CMK (cell line): ENCODE data around the gene ZNF474.

Experiments used
- DNase-seq: peaks from one replicate; pipeline ENCODE4 v3.0.0-alpha.2; 2010; ENCODE audit warnings: low read depth

ZNF474 gene

DNA sequence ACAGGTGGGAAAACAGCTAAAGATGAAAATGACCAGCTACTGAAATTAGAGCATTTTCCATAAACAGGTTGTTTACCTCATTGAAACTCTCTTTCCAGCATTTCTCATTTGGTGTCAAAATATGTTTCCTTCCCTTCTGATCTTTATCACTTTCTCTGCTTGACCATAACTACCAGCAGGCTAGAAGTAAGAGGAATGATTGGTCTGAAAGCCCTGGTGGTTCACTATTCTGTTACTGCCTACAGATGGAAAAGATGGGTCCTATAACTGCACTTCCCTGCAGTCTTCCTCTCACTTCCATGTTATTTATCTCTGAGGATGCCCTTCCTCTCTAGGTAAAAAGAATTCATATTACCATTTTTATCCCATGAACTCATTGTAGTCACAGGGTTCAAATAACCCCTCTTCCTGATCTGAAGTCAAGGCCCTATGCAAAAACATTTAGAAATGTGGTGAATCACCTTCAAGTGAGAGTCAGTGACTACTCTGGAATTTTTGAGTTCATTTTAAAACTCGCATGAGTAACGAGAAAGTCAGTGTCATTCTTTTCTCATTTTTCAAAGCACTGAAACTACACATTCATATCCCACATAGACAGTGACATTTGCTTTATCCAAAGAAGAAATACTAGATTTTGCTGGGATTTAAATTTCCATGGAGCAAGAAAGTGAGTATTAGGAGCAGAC is 51.7 kb downstream of the ZNF474 start:
- no peak for DNase-seq

DNA sequence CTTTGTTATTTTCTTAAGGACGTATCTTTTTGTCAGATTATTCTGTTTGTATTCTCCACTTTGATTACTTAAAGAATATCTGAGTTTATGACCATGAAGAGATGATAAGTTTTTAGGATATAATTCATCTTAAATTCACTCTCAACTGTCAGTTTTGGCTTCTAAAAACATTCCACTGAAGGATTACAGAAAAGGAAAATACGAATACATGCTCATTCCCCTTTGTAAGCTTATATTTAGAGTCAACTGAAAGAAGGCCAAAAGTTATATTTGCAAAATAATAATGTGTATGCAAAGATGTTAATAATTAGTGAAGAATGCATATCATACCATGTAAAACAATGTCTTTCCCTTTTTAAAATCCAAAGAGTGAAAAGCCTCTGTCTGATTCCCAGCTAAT is 52.5 kb downstream of the ZNF474 start:
- no peak for DNase-seq

DNA sequence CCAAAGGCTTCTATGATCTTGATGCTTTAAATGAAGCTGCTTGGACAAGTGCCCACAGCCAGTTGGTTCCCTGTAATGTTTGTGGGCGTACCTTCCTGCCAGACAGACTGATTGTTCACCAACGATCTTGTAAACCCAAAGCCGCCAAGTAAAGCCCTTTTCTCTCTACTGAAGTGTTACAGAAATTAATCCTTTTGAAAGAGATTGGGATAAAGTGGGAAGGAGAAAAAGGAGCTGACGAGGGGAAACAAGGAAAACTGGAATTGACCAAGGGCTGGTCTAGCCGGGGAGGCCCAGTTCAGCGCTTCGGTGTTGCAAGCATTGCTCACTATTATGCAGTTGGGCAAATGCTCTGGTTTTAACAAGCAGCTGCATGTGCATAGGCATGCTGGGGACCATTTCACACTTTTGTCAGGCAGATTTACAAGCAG is 53.2 kb downstream of the ZNF474 start:
- no peak for DNase-seq

DNA sequence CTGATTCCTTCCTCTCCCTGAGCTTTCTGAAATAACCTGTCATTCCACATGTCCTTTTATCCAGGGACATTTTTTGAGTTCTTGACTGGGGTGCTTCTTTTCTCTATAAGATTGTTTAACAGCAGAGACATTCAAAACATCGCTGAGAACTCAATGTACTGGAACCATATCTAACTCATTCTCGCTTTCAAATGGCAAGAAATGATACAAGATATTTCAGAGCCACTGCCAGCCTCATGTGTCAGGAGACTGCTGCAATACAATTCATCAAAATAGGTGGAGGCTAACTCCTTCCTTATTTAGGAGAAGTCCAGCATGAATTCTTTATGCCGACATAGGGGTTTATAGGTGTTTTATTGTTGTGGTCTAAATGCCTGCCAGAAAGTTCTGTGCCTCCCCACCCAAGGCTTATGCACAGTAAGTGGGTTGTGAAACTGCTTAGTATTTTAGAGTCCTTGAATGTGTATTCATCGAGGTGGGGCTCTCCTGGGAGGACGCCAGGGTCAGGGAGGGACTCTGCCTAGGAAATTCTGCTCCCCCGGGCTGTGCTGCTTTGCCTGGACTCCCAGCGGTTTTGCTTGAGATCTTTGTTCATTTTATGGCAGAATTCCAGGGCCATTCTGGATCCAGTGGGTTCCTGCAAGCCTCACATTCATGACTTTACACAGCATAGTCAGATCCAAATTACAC is 53.9 kb downstream of the ZNF474 start:
- DNase-seq: no peak

DNA sequence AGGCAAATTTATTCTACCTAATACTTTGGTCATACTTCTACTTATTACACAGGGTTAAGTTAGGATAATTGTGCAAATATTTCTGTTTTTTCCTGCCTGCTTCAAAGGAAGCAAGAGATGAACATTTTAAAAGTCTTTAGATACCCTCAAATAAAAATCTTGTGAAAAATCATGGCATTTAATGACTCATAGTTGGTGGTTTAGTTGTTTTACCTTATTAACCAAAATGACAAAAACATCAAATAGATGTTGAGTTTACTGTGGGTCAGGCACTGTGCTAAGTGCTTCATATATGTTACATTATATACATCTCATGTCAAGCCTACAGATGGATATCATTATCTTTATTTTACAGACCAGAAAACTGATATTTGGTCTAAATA is 54.4 kb downstream of the ZNF474 start:
- no peak for DNase-seq

DNA sequence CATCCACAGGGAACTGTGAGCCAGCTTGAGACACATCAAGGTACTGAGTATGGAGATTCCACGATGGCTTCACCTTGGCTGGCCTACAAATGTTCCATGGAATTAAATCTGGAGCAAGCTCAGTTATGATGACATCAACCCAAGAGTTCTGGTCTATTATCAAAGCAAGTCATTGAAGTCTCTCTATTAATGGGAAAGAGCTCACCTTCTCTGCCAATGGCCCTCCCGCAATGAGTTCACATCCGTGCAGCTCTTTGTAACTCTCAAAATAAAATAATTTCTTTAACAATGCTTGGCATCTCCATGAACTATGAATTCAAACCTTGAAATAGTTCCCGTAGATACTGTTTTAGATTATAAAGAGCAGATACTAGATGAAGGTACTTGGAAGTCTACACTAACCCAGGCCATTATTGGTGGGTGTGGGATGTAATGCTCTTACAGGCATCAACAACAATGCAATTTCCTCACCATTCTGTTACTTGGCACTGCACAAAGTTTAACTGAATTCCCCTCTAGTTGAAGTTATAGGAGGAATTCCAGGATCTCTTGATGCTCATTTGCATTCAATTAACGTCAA is 55.4 kb downstream of the ZNF474 start:
- no peak for DNase-seq

DNA sequence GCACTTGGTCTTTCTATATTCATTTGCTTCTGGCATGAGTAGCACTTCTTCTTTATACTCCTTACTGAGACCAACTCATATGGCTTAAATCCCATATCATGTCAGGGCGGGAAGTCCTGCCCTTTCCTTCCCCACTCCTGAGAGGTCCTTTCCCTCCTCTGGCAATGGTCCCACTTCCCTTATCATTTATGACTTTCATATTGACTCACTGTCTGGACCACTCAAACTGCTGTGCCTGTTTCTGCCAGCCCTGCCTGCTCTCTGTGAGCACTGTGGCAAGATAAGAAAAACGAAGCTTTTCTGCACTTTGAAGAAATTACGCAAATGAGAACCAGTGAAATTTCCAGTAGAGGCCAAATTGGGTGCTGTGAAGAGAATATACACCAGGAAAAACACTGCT is 58.1 kb downstream of the ZNF474 start:
- no peak for DNase-seq

DNA sequence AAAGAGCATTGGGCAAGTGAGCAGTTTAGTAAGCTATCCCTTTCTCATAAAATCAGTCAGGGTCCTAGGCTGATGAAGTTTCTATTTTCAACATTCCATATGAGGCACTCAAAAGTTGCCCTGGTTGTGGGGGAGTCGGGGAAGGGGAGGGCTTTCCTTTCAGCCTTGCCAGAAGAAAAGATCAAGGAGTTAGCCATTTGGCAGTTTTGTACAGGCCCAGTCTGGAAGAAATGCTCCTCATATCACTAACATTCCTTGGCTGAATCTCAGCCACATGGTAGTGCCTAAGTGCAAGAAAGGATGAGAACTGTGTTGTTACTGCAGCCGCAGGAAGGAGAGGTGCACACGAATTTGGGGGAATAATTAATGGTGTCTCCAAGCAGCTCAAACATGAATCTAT is 60.8 kb downstream of the ZNF474 start:
- DNase-seq: no peak

DNA sequence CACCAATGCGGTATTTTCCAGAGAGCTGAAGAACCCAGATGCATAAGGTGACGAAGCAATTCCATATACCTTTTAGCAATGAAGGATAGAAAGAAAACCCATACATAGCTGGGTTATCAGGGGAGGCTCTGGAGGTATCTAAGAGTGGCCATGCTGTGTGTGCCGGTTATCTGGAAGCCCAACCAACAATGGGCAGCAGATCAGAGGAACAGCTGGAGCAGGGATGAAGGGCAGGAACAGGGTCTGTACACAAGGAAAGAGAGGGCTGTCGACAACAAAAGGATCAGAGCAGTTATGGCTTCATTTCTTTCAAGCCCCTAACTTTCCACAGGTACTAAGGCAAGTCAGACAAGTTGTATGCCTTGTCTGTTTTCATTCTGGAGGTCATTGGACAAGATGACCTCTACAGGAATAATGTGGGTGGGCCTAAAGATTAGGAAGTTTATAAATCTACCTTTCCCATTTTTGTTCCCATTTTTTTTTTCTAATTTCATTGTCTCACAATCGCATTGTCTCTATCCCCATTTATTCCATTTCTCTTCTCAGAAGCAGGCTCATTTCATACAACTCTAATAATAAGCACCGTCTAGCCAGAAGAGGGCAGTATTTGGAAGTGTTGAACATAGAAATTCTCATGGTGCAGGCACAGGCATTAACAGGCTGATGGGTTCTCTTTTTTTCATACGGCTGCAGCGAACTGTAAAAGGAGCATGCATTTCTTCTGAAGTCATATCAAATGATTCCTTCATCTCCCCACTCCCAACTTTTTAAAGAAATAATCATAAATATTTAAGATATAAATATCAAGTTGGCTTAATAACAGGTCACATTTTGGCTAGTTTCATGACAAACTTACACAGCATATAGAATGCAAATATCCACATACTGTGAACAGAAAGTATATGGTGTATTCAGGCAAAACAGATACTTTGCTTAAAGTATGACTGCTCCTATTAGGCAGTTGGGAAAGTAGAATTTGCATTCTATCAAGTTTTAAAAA is 63.5 kb downstream of the ZNF474 start:
- no peak for DNase-seq

DNA sequence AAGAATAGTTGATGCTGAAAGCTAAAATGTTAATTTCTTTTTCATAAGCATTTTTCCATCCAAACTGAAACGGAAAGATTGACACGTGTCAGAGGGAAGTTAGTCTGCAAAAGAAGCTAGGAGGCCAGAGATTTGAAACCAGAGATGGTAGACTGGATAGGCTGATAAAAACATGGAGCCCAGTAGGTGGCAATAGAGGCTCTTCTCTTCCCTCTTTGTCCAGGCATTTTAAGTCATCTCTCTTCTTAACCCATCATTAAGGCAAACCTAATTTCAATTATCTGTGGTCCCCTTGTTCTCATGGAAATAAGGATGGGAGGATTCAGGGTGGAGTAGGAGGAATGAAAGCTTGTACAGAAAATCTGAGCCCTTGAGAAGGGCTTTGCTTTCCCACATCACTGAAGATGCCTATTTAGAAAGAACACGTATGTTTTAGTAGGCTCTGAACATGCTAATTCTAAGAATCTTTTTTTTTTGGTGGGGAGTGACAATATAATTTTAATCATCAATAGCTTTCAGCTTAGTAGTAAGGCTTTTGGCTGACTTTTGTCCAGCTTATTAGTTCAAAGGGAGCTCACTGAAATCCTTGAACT is 66.6 kb downstream of the ZNF474 start:
- no peak for DNase-seq

DNA sequence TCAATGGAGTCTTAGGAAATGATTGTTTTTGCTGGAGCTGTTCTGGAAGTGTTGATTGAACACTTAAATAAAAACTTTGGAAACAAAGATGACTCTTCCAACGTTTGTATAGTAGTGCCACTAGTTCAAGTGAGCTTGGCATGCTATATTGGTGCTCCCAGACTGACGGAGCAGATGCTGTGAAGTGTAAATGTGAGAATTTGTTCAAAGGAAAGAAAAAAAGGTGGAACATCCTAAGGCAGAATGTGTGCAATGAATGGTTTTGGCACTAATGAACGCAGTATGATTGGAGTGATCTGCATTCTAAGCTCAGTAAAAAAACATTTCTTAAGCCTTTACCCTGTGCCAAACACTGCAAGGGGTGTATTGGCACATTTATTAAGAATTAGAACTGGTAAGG is 69.8 kb downstream of the ZNF474 start:
- no peak for DNase-seq

DNA sequence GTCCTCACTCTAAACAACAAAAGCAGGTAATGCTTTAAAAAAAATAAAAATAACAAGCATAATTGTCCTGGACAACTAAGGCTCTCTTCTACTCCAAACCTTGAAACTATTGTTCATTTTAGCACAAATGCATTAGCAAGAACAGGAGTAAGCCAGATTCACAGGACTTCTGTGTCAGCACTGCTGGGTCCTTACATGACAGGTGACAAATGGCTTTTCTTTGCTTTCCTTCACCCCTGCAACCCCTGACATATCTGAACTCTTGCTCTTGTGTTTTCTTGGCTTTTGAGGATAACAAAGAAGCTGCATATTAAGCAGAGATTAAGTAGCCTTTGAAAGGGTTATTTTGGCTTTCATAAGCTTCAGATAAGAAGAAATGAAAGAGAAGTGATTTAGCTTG is 71.1 kb downstream of the ZNF474 start:
- no peak for DNase-seq

DNA sequence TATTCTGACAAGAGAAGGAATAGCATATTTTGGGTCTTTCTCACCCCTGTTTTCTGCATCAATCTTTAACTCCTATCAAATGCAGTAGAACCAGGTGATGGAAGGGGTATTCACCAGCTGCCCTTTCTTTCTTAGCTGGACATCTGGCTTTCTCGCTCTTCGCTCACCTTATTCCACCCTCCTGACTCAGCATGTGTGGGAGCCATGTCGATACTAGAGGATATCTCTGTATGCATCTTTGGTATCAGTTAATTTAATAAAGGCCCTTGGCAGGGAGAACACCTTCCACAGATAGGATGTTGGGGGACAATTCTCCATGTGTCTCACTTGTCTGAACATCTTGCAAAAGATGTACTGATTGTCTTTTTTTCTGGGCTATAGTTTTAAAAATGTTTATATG is 71.5 kb downstream of the ZNF474 start:
- DNase-seq: no peak

DNA sequence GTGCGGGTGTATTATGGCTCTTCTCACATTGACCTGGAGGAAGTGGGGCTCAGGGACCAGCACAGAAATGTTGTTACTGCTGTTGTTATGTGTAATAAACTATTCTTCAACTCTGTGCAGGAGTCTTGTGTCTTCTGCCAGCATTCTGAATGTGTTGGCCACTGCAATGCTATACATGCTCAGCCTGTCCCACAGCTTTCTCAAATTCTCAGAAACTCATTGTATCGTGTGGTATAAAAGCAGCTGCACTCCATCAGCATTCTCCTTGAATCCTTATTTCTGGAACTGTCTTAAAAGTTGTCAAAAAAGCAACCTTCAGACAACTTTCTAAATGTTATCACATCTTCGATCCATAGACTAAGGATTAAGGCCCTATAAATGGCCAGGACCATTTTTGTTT is 72.0 kb downstream of the ZNF474 start:
- no peak for DNase-seq

DNA sequence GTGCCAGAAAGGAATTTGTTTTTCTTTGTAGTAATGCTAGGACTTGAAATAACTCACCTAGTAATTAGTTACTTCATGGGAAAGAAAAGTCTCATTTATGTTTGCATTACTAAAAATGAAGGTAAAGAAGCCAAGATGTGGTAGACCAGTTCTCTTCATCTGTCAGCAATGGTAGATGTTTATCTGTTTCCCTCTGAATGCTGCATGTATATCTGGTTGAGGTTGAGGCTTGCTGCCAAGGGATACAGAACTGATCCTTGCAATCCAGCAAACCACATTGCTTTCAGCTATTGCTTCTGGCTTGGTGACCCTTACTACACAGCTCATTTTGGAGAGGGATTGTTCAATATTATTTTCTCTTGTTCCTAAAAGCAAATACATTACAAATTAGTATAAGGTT is 73.6 kb downstream of the ZNF474 start:
- no peak for DNase-seq
